Adrenal gland (tissue), 12 donors: ENCODE results near the gene ERCC6L. TPM values are rescaled to one million over a fixed set of nuclear protein-coding genes. Genes with fewer than 3 reads are reported as not detected.

Experiments
- DNase-seq, 7 donors: peaks; one replicate each; pipeline ENCODE4 v3.0.0-alpha.2; 2019 to 2020
- H3K27ac ChIP-seq, 5 donors: fragments of 200-600 bp; sonication (generic) in 4 of 5; 1 replicate in 3 of 5; 2 replicates in 2 of 5; pipeline versions ENCODE4 v1.5.1 to v1.8.0; 2016 to 2020; ENCODE audit warnings: mild to moderate bottlenecking in 1 of 5
- H3K27me3 ChIP-seq: fragments of 200-600 bp; 2 replicates; pipeline ENCODE4 v1.8.0; 2021
- H3K36me3 ChIP-seq, 2 donors: fragments of 200-600 bp; replicated peaks in 1 of 2; 1 replicate in 1 of 2; 2 replicates in 1 of 2; pipeline versions ENCODE4 v1.5.1 to v1.8.0; 2018 to 2022
- H3K4me1 ChIP-seq, 2 donors: fragments of 200-600 bp; replicated peaks in 1 of 2; 1 replicate in 1 of 2; 2 replicates in 1 of 2; pipeline versions ENCODE4 v1.5.1 to v1.8.0; 2018 to 2021
- H3K4me3 ChIP-seq, 4 donors: fragments of 200-600 bp; sonication (generic) in 3 of 4; one replicate each; pipeline ENCODE4 v1.5.1; 2016 to 2018
- H3K9me3 ChIP-seq, 3 donors: fragments of 200-600 bp; sonication (generic) in 1 of 3; replicated peaks in 1 of 3; 1 replicate in 2 of 3; 2 replicates in 1 of 3; pipeline versions ENCODE4 v1.5.1 to v1.8.0; 2016 to 2021
- POLR2A ChIP-seq, 2 donors: fragments of 450-650 bp; IDR thresholded peaks; one replicate each; pipeline ENCODE4 v1.6.1; 2017; ENCODE audit warnings: antibody characterized with exemption in 2 of 2, mild to moderate bottlenecking in 2 of 2, moderate library complexity in 1 of 2
- WGBS, 4 donors: extraction: QIAGEN DNeasy Blood & Tissue Kit in 2 of 4; methylation state at CpG; one replicate each; pipeline versions ENCODE4 v1.1.5 to v1.1.7; 2013 to 2017; 5-methylcytosine and 5-hydroxymethylcytosine counted together
- intact Hi-C, 2 donors: fragments of 100-400 bp; cut with DNase I; formaldehyde crosslinking; loops; one replicate each; pipeline versions ENCODE4 v1.14.1 to v1.15.0; 2022 to 2023
- polyA plus RNA-seq, 3 donors: library from polyadenylated mRNA; stranded (reverse); fragments of 200-250 nt in 2 of 3; fragments of 350-450 nt in 1 of 3; fragmentation: Illumina TruSeq in 1 of 3; extraction: RNeasy Lipid Tissue Mini Kit (QIAGEN cat#74804) in 1 of 3; gene quantifications; one replicate each; pipeline ENCODE4 v1.2.3, GENCODE V29; 2013 to 2014
- total RNA-seq, 9 donors: library from RNA; depleted of rRNA in 4 of 9; stranded (reverse); fragments of >200 nt in 4 of 9; fragments of 120-200 nt in 1 of 9; fragmentation: NEBNext Ultra II Directional in 1 of 9; extraction: Animal tissue kit (Norgen Biotek cat#: 25700) in 1 of 9; gene quantifications; one replicate each; pipeline versions ENCODE4 v1.1.0 to v1.2.4, GENCODE V29; 2013 to 2023
- TF ChIP-seq, protein P1 (sequence below), 6 experiments: fragments of 450-650 bp in 4 of 6; fragments of 200-600 bp in 2 of 6; sonication (generic) in 1 of 6; IDR thresholded peaks; 1 replicate in 5 of 6; 2 replicates in 1 of 6; pipeline versions ENCODE4 v1.5.1 to v1.8.0; 2016 to 2021; ENCODE audit warnings: antibody characterized with exemption in 6 of 6, mild to moderate bottlenecking in 2 of 6, moderate library complexity in 1 of 6
- donor health status: healthy with polysubstance abuse.
- donor health status: Bipolar disorder and iron deficiency.
- donor health status: DM: yes; HTN: yes; CAD: no.
- donor health status: DM: no; HTN: no; CAD: no.
- donor health status: DM: no; HTN: no; CAD: no.
- donor health status: DM: yes; HTN: yes; CAD: no.

Gene ERCC6L
- total and polyA plus RNA-seq, 12 donors: 0.08 to 1.8 (median 0.15) TPM; not detected in 4

GRCh38 chrX:72265263-72265662, 26.4 kb upstream of the ERCC6L start:
- Histone ChIP-seq H3K4me1 (peaks cover 0 to 6% of the 10 kb centered on the region in 2 donors), H3K36me3 (peaks cover 0 to 30% of the 10 kb centered on the region in 2 donors), H3K4me3 (no peak overlapping the region), H3K27ac (no peak overlapping the region), H3K27me3 (no peaks in the 10 kb centered on the region), H3K9me3 (no peaks in the 10 kb centered on the region)
- intact Hi-C loops: no loop called here
- no peak for DNase-seq
- 92 to 98% (median 95%) methylated on average over 3 of the region's 3 CpGs for WGBS, 4 donors
- TF ChIP-seq, protein P1, sequence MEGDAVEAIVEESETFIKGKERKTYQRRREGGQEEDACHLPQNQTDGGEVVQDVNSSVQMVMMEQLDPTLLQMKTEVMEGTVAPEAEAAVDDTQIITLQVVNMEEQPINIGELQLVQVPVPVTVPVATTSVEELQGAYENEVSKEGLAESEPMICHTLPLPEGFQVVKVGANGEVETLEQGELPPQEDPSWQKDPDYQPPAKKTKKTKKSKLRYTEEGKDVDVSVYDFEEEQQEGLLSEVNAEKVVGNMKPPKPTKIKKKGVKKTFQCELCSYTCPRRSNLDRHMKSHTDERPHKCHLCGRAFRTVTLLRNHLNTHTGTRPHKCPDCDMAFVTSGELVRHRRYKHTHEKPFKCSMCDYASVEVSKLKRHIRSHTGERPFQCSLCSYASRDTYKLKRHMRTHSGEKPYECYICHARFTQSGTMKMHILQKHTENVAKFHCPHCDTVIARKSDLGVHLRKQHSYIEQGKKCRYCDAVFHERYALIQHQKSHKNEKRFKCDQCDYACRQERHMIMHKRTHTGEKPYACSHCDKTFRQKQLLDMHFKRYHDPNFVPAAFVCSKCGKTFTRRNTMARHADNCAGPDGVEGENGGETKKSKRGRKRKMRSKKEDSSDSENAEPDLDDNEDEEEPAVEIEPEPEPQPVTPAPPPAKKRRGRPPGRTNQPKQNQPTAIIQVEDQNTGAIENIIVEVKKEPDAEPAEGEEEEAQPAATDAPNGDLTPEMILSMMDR (IDR thresholded peaks at IDR 0.05): no peak
- no peak for TF ChIP-seq POLR2A (IDR thresholded peaks at IDR 0.05)

DNA sequence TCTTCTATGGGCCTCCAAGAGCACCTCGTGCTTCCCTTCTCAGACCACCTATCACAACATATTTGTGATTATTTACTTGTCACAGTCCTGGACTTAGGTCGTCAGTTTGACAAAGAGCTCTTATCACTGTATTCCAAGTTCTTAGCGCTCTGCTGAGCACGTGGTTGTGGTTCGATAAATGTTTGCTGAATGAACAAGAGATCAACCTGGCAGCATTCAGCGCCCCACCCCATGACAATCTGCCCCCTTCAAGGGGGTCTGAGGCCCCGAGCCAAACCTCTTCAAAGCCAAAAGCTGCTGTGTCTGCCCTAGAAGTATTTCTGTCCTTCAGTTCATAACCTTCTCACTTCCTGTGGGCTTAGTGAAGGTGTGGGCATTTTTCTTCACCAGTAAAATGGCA, 23.2 kb upstream of the ERCC6L start:
- 76 to 82% (median 80%) methylated on average over 2 to 7 of the region's 7 CpGs for WGBS, 4 donors
- H3K36me3 ChIP-seq: peaks cover 0 to under 1% of the 10 kb centered on the region in 2 donors
- intact Hi-C loops: no loop called here
- no peaks in the 10 kb centered on the region for H3K9me3 ChIP-seq
- H3K4me3 ChIP-seq: no peak overlapping the region
- DNase-seq: no peak
- no peaks in the 10 kb centered on the region for H3K4me1 ChIP-seq
- no peaks in the 10 kb centered on the region for H3K27me3 ChIP-seq
- H3K27ac ChIP-seq: no peak overlapping the region
- TF ChIP-seq POLR2A (IDR thresholded peaks at IDR 0.05): no peak
- TF ChIP-seq, protein P1 (IDR thresholded peaks at IDR 0.05): no peak

GRCh38 chrX:72260448-72260847, 21.6 kb upstream of the ERCC6L start:
- no peak for TF ChIP-seq POLR2A (IDR thresholded peaks at IDR 0.05)
- TF ChIP-seq, protein P1 (IDR thresholded peaks at IDR 0.05): no peak
- H3K27ac ChIP-seq: no peak overlapping the region
- 94 to 98% (median 96%) methylated on average over 3 to 4 of the region's 4 CpGs for WGBS, 4 donors
- H3K36me3 ChIP-seq: no peaks in the 10 kb centered on the region
- H3K9me3 ChIP-seq: no peaks in the 10 kb centered on the region
- H3K4me1 ChIP-seq: no peaks in the 10 kb centered on the region
- intact Hi-C loops: no loop called here
- DNase-seq: no peak
- H3K4me3 ChIP-seq: no peak overlapping the region
- H3K27me3 ChIP-seq: no peaks in the 10 kb centered on the region

GRCh38 chrX:72258174-72258573, 19.3 kb upstream of the ERCC6L start:
- DNase-seq: no peak
- 75 to 84% (median 77%) methylated on average over 3 to 7 of the region's 7 CpGs for WGBS, 4 donors
- intact Hi-C loops: no loop called here
- Histone ChIP-seq H3K36me3 (no peaks in the 10 kb centered on the region), H3K4me3 (no peak overlapping the region), H3K9me3 (no peaks in the 10 kb centered on the region), H3K27ac (no peak overlapping the region), H3K4me1 (no peaks in the 10 kb centered on the region), H3K27me3 (peaks cover 4% of the 10 kb centered on the region)
- TF ChIP-seq, protein P1 (IDR thresholded peaks at IDR 0.05): no peak
- no peak for TF ChIP-seq POLR2A (IDR thresholded peaks at IDR 0.05)
